M059J (cell line): Measurements from ENCODE around the gene OR5H15. TPM values are rescaled to one million over a fixed set of nuclear protein-coding genes. Genes with fewer than 3 reads are reported as not detected.
"Not testable (repeated sequence)": the region's sequence is repeated elsewhere in the genome, so short reads cannot be mapped to it uniquely, and the experiment has no call there.

Source experiments
- DNase-seq: peaks from one replicate; pipeline ENCODE4 v3.0.0-alpha.2; 2012; ENCODE audit warnings: low read depth
- total RNA-seq: library from RNA; depleted of rRNA; stranded (reverse); fragments of >200 nt; shearing (Covaris generic); gene quantifications from 2 replicates; pipeline ENCODE4 v1.2.3, GENCODE V29; 2014; rRNA removed

OR5H15 gene
- total RNA-seq = not detected in 2 replicates

DNA sequence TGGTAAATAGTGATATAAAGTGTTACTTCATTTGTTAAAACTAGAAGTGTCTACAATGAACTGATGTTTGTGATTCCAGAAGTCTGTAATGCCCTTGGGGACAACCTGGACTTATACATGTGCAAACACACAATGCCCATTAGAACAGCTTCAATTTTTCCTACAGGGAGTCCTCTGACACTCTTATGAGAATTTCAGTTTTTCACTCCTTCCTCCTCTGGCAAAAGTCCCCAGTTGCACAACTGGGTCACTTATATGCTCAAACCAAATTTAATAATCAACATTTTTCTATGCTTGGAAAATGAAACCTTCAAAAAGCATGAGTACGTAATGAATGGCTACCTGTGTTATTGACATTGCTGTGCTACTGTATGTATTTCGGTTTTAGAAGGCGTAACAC is at the start of gene OR5H15:
Gene OR5H15 (plus strand): TSS at position 301 of the 400 bp plus-strand sequence. CDS start 2,004 bp downstream, outside the sequence.
- no peak for DNase-seq

DNA sequence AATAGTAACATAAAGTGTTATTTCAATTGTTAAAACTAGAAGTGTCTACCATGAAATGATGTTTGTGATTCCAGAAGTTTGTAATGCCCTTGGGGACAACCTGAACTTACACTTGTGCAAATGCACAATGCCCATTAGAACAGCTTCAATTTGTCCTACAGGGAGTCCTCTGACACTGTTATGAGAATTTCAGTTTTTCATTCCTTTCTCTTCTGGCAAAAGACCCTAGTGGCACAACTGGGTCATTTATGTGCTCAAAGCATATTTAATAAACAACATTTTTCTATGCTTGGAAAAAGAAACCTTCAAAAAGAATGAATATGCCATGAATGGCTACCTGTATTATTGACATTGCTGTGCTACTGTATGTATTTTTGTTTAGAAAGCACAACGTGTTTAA is 36.1 kb upstream of the OR5H15 start, which contains the start of gene OR5H1:
Gene OR5H1 (plus strand): TSS at position 301 of the 400 bp plus-strand sequence. CDS start 1,977 bp downstream, outside the sequence.
- DNase-seq = no peak

GRCh38 chr3:98136631-98137030 is 29.9 kb upstream of the OR5H15 start:
- DNase-seq = peak; percentile 11

DNA sequence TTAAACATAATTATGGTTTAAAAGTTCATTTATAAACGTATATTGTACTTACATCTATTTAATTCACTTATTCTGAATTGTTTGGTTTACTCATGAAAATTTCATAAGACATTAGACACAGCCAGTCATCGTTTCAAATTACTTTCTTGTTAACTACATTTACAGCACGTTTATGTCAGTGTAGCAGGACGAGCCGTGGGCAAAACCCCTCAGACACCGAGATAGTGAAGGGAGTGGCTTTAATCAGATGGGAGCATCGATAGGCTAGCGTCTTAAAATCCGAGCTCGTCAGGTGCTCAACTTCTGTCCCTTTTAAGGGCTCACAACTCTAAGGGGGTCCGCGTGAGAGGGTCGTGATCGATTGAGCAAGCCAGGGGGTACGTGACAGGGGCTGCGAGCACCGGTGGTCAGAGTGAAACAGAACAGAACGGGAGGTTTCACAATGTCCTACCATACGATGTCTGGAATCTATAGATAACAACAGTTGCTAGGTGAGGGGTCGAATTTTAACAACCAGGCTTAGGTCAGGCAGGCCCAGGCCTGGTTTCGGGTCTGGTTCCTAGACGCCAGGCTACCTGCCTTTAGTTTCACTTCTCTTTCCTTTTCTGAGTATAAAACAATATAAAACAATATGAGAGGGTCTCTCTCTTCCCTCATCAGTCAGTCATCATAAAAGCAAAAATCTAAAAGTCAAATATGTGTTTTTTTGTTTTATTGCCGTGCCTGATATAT is 28.5 kb upstream of the OR5H15 start:
- not testable (repeated sequence) for DNase-seq

GRCh38 chr3:98140531-98140930 is 26.0 kb upstream of the OR5H15 start:
- DNase-seq = no peak

GRCh38 chr3:98147179-98147578 is 19.3 kb upstream of the OR5H15 start, which contains the start of gene OR5H14:
OR5H14 (plus strand) TSS chr3:98147479; CDS start chr3:98149386, 1,907 bp downstream.
- DNase-seq = no peak

GRCh38 chr3:98148751-98149150 is 17.7 kb upstream of the OR5H15 start:
- no peak for DNase-seq

DNA sequence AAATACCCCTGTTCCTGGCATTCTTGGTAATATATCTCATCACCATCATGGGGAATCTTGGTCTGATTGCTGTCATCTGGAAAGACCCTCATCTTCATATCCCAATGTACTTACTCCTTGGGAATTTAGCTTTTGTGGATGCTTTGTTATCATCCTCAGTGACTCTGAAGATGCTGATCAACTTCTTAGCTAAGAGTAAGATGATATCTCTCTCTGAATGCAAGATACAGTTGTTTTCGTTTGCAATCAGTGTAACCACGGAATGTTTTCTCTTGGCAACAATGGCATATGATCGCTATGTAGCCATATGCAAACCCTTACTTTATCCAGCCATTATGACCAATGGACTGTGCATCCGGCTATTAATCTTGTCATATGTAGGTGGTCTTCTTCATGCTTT is 17.0 kb upstream of the OR5H15 start:
- DNase-seq = not testable (repeated sequence)

GRCh38 chr3:98151241-98151640 is 15.3 kb upstream of the OR5H15 start:
- peak; percentile 80 for DNase-seq

DNA sequence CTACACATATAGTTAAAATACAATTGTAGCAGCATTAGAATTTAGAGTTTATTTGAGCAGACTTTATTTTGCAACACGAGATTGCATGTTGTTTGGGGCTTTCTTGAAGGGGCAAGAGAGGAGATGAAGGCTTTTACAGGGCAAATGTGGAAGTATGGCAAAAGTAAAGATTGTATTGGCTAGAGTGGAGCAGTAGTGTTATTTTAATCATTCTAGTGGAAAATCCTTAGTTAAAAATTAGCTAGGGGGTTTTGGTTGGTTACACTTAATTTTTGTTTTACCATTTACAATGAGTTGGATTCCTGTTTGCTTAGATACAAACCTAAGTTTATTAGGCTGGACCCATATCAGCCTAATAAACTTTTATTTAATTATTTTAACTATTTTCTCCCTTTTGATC is 4.6 kb downstream of the OR5H15 start:
- DNase-seq = no peak

DNA sequence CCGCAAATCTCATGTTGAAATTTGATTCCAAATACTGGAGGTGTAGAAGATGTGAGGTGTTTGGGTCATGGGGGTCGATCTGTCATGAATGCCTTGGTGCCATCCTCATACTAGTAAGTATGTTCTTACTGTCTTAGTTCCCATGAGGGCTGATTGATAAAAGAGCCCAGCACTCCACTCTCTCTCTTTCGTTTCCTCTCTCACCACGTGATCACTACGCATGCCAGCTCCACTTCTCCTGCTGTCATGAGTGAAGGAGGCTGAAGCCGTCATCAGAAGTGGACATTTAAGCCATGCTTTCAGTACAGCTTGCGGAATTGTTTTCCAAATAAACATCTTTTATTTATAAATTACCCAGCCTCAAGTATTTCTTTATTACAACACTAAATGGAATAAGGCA is 6.1 kb downstream of the OR5H15 start:
- DNase-seq = peak; percentile 63

GRCh38 chr3:98180319-98180890 is 13.9 kb downstream of the OR5H15 start:
- no peak for DNase-seq

DNA sequence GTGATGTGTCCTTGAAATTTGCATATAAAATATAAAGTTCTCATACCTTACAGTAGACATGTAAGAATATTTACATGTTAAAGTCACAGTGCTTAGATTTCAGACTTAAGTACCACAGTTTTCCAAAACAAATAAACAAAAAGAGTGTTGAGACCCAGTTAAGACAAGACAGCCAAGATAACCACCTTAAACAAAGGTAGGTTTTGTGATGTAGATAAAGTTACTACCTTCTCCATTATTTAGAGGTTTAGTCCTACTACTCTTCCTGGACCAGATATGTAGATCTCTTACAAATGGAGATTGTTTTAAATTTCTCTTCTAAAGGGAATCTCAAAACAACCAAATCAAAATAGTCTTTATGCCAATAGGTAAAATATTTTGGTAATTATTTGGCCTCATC is 15.7 kb downstream of the OR5H15 start:
- no peak for DNase-seq

- DNase-seq = peak; percentile 53
Measured at GRCh38 chr3:98185180-98185579, 18.7 kb downstream of the OR5H15 start.

- DNase-seq = peak; percentile 56
Measured at GRCh38 chr3:98188545-98188944, 22.0 kb downstream of the OR5H15 start.

GRCh38 chr3:98190911-98191310 is 24.4 kb downstream of the OR5H15 start:
- DNase-seq = peak; percentile 65

DNA sequence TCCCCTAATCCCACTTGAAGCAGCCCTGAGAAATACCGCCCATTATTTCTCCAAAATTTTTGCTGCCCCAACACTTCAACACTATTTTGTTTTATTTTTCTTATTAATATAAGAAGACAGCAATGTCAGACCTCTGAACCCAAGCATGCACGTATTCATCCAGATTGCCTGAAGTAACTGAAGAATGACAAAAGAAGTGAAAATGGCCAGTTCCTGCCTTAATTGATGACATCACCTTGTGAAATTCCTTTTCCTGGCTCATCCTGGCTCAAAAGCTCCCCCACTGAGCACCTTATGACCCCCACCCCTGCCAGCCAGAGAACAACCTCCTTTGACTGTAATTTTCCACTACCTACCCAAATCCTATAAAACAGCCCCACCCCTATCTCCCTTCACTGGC is 29.8 kb downstream of the OR5H15 start:
- DNase-seq = peak; percentile 54

DNA sequence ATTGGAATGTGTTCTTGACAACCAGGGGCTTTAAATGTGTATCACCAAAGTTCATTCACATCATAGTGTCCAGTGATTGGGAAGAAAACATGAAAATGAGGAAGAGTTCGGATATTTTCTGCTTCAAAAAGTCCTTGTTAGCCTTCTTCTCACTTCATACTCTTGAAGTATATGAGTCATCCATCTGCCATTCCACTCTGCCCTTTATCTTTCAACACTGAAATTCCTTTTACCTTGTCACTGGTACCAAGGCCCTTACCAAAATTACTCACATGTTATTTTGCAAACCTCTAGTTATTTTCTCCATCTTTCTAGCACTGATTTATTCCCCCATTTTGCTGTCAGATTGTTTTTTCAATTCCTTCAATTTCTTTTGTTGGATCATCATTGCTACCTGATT is 32.5 kb downstream of the OR5H15 start:
- peak; percentile 77 for DNase-seq

GRCh38 chr3:98209244-98209643 is 42.7 kb downstream of the OR5H15 start:
- DNase-seq = peak; percentile 57

- no peak for DNase-seq
Measured at GRCh38 chr3:98213276-98213675, 46.8 kb downstream of the OR5H15 start.

- no peak for DNase-seq
Measured at GRCh38 chr3:98215051-98215450, 48.6 kb downstream of the OR5H15 start.
